Breast epithelium (tissue), 3 donors: ENCODE measurements around the gene RAP2B.

Source experiments
- CTCF ChIP-seq, 3 donors: fragments of 450-650 bp; IDR thresholded peaks; one replicate each; pipeline ENCODE4 v1.5.1; 2016 to 2017; ENCODE audit warnings: antibody characterized with exemption in 3 of 3, mild to moderate bottlenecking in 3 of 3, moderate library complexity in 3 of 3
- POLR2A ChIP-seq: fragments of 450-650 bp; IDR thresholded peaks from one replicate; pipeline ENCODE4 v1.6.1; 2016; ENCODE audit warnings: antibody characterized with exemption, mild to moderate bottlenecking, moderate library complexity

- TF ChIP-seq CTCF (IDR thresholded peaks at IDR 0.05) = no peak
- no peak for TF ChIP-seq POLR2A
Measured at GRCh38 chr3:153163756-153164550, 1.9 kb downstream of the RAP2B start.
